HG03066 (cell line): ENCODE data around the gene CFAP100.

Source experiments
- ATAC-seq: cut with Tn5 transposase; IDR thresholded peaks from one replicate; pipeline ENCODE4 v1.9.1; 2021; ENCODE audit warnings: low read depth; ENCODE audit not compliant: unreplicated experiment

Gene CFAP100

GRCh38 chr3:126439346-126439967, 44.7 kb downstream of the CFAP100 start:
- ATAC-seq = no peak

GRCh38 chr3:126439968-126440708, 45.4 kb downstream of the CFAP100 start:
- ATAC-seq = no peak

GRCh38 chr3:126440709-126440995, 45.9 kb downstream of the CFAP100 start:
- no peak for ATAC-seq

GRCh38 chr3:126441256-126441880, 46.7 kb downstream of the CFAP100 start:
- ATAC-seq = no peak

- no peak for ATAC-seq
These were observed 47.6 kb downstream of the CFAP100 start for GRCh38 chr3:126442094-126442855.

GRCh38 chr3:126442856-126443242, 48.1 kb downstream of the CFAP100 start:
- no peak for ATAC-seq

GRCh38 chr3:126445506-126445905, 50.8 kb downstream of the CFAP100 start:
- no peak for ATAC-seq

GRCh38 chr3:126446301-126446700, 51.6 kb downstream of the CFAP100 start:
- no peak for ATAC-seq

GRCh38 chr3:126446791-126447190, 52.1 kb downstream of the CFAP100 start:
- ATAC-seq = no peak

- ATAC-seq = no peak
These were observed 52.9 kb downstream of the CFAP100 start for GRCh38 chr3:126447456-126448106.

- ATAC-seq = no peak
These were observed 53.6 kb downstream of the CFAP100 start for GRCh38 chr3:126448136-126448892.

GRCh38 chr3:126448893-126449180, 54.1 kb downstream of the CFAP100 start:
- ATAC-seq = no peak

GRCh38 chr3:126449621-126450051, 54.9 kb downstream of the CFAP100 start:
- ATAC-seq = no peak

- ATAC-seq = no peak
These were observed 55.5 kb downstream of the CFAP100 start for GRCh38 chr3:126450219-126450618.

GRCh38 chr3:126450744-126451143, 56.0 kb downstream of the CFAP100 start:
- no peak for ATAC-seq

GRCh38 chr3:126451511-126451910, 56.8 kb downstream of the CFAP100 start:
- no peak for ATAC-seq

- no peak for ATAC-seq
These were observed 57.5 kb downstream of the CFAP100 start for GRCh38 chr3:126452213-126452612.

- ATAC-seq = no peak
These were observed 59.3 kb downstream of the CFAP100 start for GRCh38 chr3:126454025-126454424.

- no peak for ATAC-seq
These were observed 59.9 kb downstream of the CFAP100 start for GRCh38 chr3:126454437-126455198.

- no peak for ATAC-seq
These were observed 61.5 kb downstream of the CFAP100 start for GRCh38 chr3:126456211-126456610.
